CD14-positive monocyte (primary cell): ENCODE measurements around the gene LRRC7. TPM values are rescaled to one million over a fixed set of nuclear protein-coding genes. Genes with fewer than 3 reads are reported as not detected.

Experiments used
- DNase-seq, 3 donors: peaks; one replicate each; pipeline ENCODE4 v3.0.0-alpha.2; 2011 to 2022
- H2AFZ ChIP-seq: 2 replicates; pipeline ENCODE4 v1.6.0; 2012; ENCODE audit warnings: mild to moderate bottlenecking, low read depth, low read length, inconsistent platforms; ENCODE audit not compliant: insufficient read depth, poor library complexity, severe bottlenecking
- H3K27ac ChIP-seq, 2 donors: 1 replicate in 1 of 2; 2 replicates in 1 of 2; pipeline ENCODE4 v1.5.1; 2012 to 2013; ENCODE audit warnings: low read length in 2 of 2, control low read depth in 1 of 2, inconsistent platforms in 1 of 2, low read depth in 1 of 2, mild to moderate bottlenecking in 1 of 2
- H3K27me3 ChIP-seq, 2 donors: one replicate each; pipeline versions ENCODE4 v1.6.0 to v1.6.1; 2011 to 2013; ENCODE audit warnings: low read length in 2 of 2; ENCODE audit not compliant: control insufficient read depth in 2 of 2, insufficient read depth in 2 of 2
- H3K36me3 ChIP-seq, 2 donors: replicated peaks in 1 of 2; 1 replicate in 1 of 2; 2 replicates in 1 of 2; pipeline versions ENCODE4 v1.5.1 to v1.6.1; 2012 to 2013; ENCODE audit warnings: low read length in 2 of 2, control low read depth in 1 of 2, inconsistent platforms in 1 of 2, mild to moderate bottlenecking in 1 of 2; ENCODE audit not compliant: insufficient read depth in 2 of 2, control insufficient read depth in 1 of 2
- H3K4me1 ChIP-seq, 2 donors: 1 replicate in 1 of 2; 2 replicates in 1 of 2; pipeline versions ENCODE4 v1.5.1 to v1.6.1; 2012 to 2013; ENCODE audit warnings: low read length in 2 of 2, control low read depth in 1 of 2, inconsistent platforms in 1 of 2, mild to moderate bottlenecking in 1 of 2, moderate library complexity in 1 of 2; ENCODE audit not compliant: insufficient read depth in 2 of 2, control insufficient read depth in 1 of 2
- H3K4me2 ChIP-seq: replicated peaks from 2 replicates; pipeline ENCODE3; 2012; ENCODE audit warnings: low read length, moderate library complexity, mild to moderate bottlenecking; ENCODE audit not compliant: poor library complexity, severe bottlenecking; ENCODE audit errors: extremely low read depth
- H3K4me3 ChIP-seq, 3 experiments: fragments of 200-600 bp in 1 of 3; sonication (generic) in 1 of 3; replicated peaks in 1 of 3; 1 replicate in 2 of 3; 2 replicates in 1 of 3; pipeline ENCODE4 v1.5.1; 2011 to 2013; ENCODE audit warnings: low read length in 3 of 3, mild to moderate bottlenecking in 3 of 3, control low read depth in 2 of 3, low read depth in 2 of 3, inconsistent platforms in 1 of 3, moderate library complexity in 1 of 3
- H3K79me2 ChIP-seq: 2 replicates; pipeline ENCODE4 v1.6.0; 2012; ENCODE audit warnings: mild to moderate bottlenecking, control low read depth, inconsistent platforms, low read length, moderate library complexity; ENCODE audit not compliant: insufficient read depth
- H3K9ac ChIP-seq: 2 replicates; pipeline ENCODE4 v1.6.0; 2017; ENCODE audit warnings: low read length, mild to moderate bottlenecking; ENCODE audit not compliant: insufficient read depth, poor library complexity, severe bottlenecking
- H3K9me3 ChIP-seq, 2 donors: replicated peaks in 1 of 2; 1 replicate in 1 of 2; 2 replicates in 1 of 2; pipeline versions ENCODE4 v1.5.1 to v1.6.1; 2012 to 2013; ENCODE audit warnings: low read length in 2 of 2, control low read depth in 1 of 2; ENCODE audit not compliant: control insufficient read depth in 1 of 2, insufficient read depth in 1 of 2
- H4K20me1 ChIP-seq: 2 replicates; pipeline ENCODE4 v1.6.0; 2012; ENCODE audit warnings: mild to moderate bottlenecking, low read length, control low read depth, moderate library complexity; ENCODE audit not compliant: insufficient read depth
- H3K27ac Mint-ChIP-seq, 7 donors: one replicate each; pipeline ENCODE4 v1.8.0; 2020; ENCODE audit warnings: mild to moderate bottlenecking in 7 of 7, mixed read lengths in 7 of 7, moderate library complexity in 6 of 7, inconsistent platforms in 2 of 7
- H3K27me3 Mint-ChIP-seq, 3 donors: one replicate each; pipeline ENCODE4 v1.8.0; 2021 to 2022; ENCODE audit warnings: low read depth in 3 of 3, mild to moderate bottlenecking in 3 of 3, mixed read lengths in 3 of 3, moderate library complexity in 3 of 3, inconsistent platforms in 1 of 3
- H3K36me3 Mint-ChIP-seq, 2 donors: one replicate each; pipeline ENCODE4 v1.8.0; 2020; ENCODE audit warnings: mixed read lengths in 2 of 2, inconsistent platforms in 1 of 2, mild to moderate bottlenecking in 1 of 2
- H3K4me1 Mint-ChIP-seq: one replicate; pipeline ENCODE4 v1.8.0; 2020; ENCODE audit warnings: mild to moderate bottlenecking, mixed read lengths
- H3K4me3 Mint-ChIP-seq, 2 donors: one replicate each; pipeline ENCODE4 v1.8.0; 2020; ENCODE audit warnings: mild to moderate bottlenecking in 2 of 2, mixed read lengths in 2 of 2, moderate library complexity in 1 of 2
- H3K9me3 Mint-ChIP-seq, 7 donors: one replicate each; pipeline ENCODE4 v1.8.0; 2020 to 2022; ENCODE audit warnings: mixed read lengths in 7 of 7, mild to moderate bottlenecking in 6 of 7, moderate library complexity in 6 of 7, inconsistent platforms in 2 of 7
- CTCF ChIP-seq: fragments of 200-600 bp; IDR thresholded peaks from one replicate; pipeline ENCODE4 v1.8.0; 2022; ENCODE audit warnings: antibody characterized with exemption, mild to moderate bottlenecking
- whole genome bisulfite sequencing: methylation state at CpG from one replicate; pipeline ENCODE4 v1.1.5; 2013; ENCODE audit warnings: missing lambda C conversion rate; ENCODE audit not compliant: insufficient coverage; 5-methylcytosine and 5-hydroxymethylcytosine counted together
- intact Hi-C, 2 donors: fragments of 100-400 bp; cut with micrococcal nuclease; formaldehyde crosslinking; loops; one replicate each; pipeline versions ENCODE4 v1.15.0 to v1.15.1; 2023
- polyA plus RNA-seq, 3 donors: library from polyadenylated mRNA; depleted of rRNA in 1 of 3; unstranded in 2 of 3; stranded (reverse) in 1 of 3; fragments of 300-500 nt in 2 of 3; fragments of >200 nt in 1 of 3; fragmentation: Illumina TruSeq in 2 of 3; gene quantifications; 1 replicate in 2 of 3; 2 replicates in 1 of 3; pipeline ENCODE4 v1.2.3, GENCODE V29; 2012 to 2021

Gene LRRC7
- polyA plus RNA-seq, 3 donors = not detected

GRCh38 chr1:69700770-69701169, 133.0 kb downstream of the LRRC7 start:
- Histone ChIP-seq H4K20me1 (no peaks in the 10 kb centered on the region), H3K4me2 (no peak overlapping the region), H3K27me3 (no peaks in the 10 kb centered on the region), H3K36me3 (no peaks in the 10 kb centered on the region), H3K9me3 (peaks cover 0 to 4% of the 10 kb centered on the region in 2 donors), H3K9ac (no peak overlapping the region), H3K27ac (no peak overlapping the region), H3K79me2 (no peaks in the 10 kb centered on the region), H3K4me1 (no peaks in the 10 kb centered on the region), H3K4me3 (no peak overlapping the region), H2AFZ (no peak overlapping the region)
- intact Hi-C loops = no loop called here
- H3K27me3 Mint-ChIP-seq = peaks cover 0 to 2% (median 0%) of the 10 kb centered on the region in 3 donors
- no peak for TF ChIP-seq CTCF
- no CpG with 5 or more reads among the region's 2 CpGs for WGBS
- H3K4me3 Mint-ChIP-seq = no peak overlapping the region
- no peaks in the 10 kb centered on the region for H3K36me3 Mint-ChIP-seq
- DNase-seq = peak in 1 of 3 donors; percentile 8
- peaks cover 0 to 3% (median 0%) of the 10 kb centered on the region in 7 donors for H3K9me3 Mint-ChIP-seq
- no peaks in the 10 kb centered on the region for H3K4me1 Mint-ChIP-seq
- H3K27ac Mint-ChIP-seq = no peak overlapping the region

- H3K36me3 Mint-ChIP-seq = no peaks in the 10 kb centered on the region
- DNase-seq = no peak
- WGBS = 17% methylated on average over 2 of the region's 4 CpGs
These were observed 134.4 kb downstream of the LRRC7 start for GRCh38 chr1:69702085-69702484.

More at GRCh38 chr1:69702085-69702484, 134.4 kb downstream of the LRRC7 start:
- Histone ChIP-seq H3K4me2 (no peak overlapping the region), H3K4me3 (no peak overlapping the region), H4K20me1 (no peaks in the 10 kb centered on the region), H3K9me3 (no peaks in the 10 kb centered on the region), H3K27me3 (no peaks in the 10 kb centered on the region), H3K36me3 (no peaks in the 10 kb centered on the region), H3K27ac (no peak overlapping the region), H2AFZ (no peak overlapping the region), H3K9ac (no peak overlapping the region), H3K4me1 (no peaks in the 10 kb centered on the region), H3K79me2 (no peaks in the 10 kb centered on the region)
- no peaks in the 10 kb centered on the region for H3K4me1 Mint-ChIP-seq
- peaks cover 0 to 2% (median 0%) of the 10 kb centered on the region in 3 donors for H3K27me3 Mint-ChIP-seq
- no peak overlapping the region for H3K27ac Mint-ChIP-seq
- H3K4me3 Mint-ChIP-seq = no peak overlapping the region
- intact Hi-C loops = no loop called here
- no peak for TF ChIP-seq CTCF
- H3K9me3 Mint-ChIP-seq = peaks cover 0 to 3% (median 0%) of the 10 kb centered on the region in 7 donors
